ENCODE measurements around the gene MEGF6. TPM values are rescaled to one million over a fixed set of nuclear protein-coding genes. Genes with fewer than 3 reads are reported as not detected.

Gene MEGF6
- polyA plus RNA-seq, 1 donor (not counting 4 experiments of a cell fraction or from before 2014, with no cell fraction given) = 0.24 TPM

GRCh38 chr1:3440300-3440681 lies 171.0 kb downstream of the MEGF6 start:
- no peaks in the 10 kb centered on the region for H3K9me3 ChIP-seq (ENCODE audit: control insufficient read depth, low read depth, low read length)

More at GRCh38 chr1:3440300-3440681, 171.0 kb downstream of the MEGF6 start:
- Histone ChIP-seq H3K36me3 (ENCODE audit: control insufficient read depth in 2 of 2, extremely low read depth in 1 of 2, insufficient read depth in 2 of 2, low read length in 2 of 2) (no peaks in the 10 kb centered on the region), H3K4me2 (ENCODE audit: control insufficient read depth, extremely low read depth, insufficient read depth, low read depth, low read length) (no peak overlapping the region), H4K20me1 (ENCODE audit: control insufficient read depth, extremely low read depth, insufficient read depth, low read length) (no peaks in the 10 kb centered on the region), H3K79me2 (ENCODE audit: control insufficient read depth, insufficient read depth, low read length) (no peaks in the 10 kb centered on the region), H3K4me1 (ENCODE audit: control insufficient read depth, extremely low read depth, insufficient read depth, low read length) (no peaks in the 10 kb centered on the region), H3K27ac (ENCODE audit: control insufficient read depth, insufficient read depth, low read length) (no peak overlapping the region), H3K4me3 (ENCODE audit: control insufficient read depth in 2 of 3, extremely low read depth in 1 of 3, insufficient read depth in 2 of 3, low read depth in 1 of 3, low read length in 3 of 3) (no peak overlapping the region), H3K9ac (ENCODE audit: control insufficient read depth, extremely low read depth, insufficient read depth, low read length) (no peak overlapping the region), H3K9me1 (ENCODE audit: control insufficient read depth, extremely low read depth, insufficient read depth, low read length) (no peaks in the 10 kb centered on the region), H2AFZ (ENCODE audit: control insufficient read depth, low read length) (no peak overlapping the region), H3K27me3 (ENCODE audit: control insufficient read depth, extremely low read depth, insufficient read depth, low read length) (no peaks in the 10 kb centered on the region)
- dilution Hi-C loops (cut with MboI; ENCODE audit: extremely low pct_ligation_motif_present, low sequenced_read_pairs) = no loop called here
- FAIRE-seq (no peak), DNase-seq (ENCODE audit: low read depth, low spot score) (no peak)
- TF ChIP-seq EZH2 (IDR thresholded peaks at IDR 0.05; ENCODE audit: low read length) (no peak), CTCF (optimal IDR thresholded peaks at IDR 0.05 in 1 of 3, IDR thresholded peaks at IDR 0.05 in 1 of 3, conservative IDR thresholded peaks at IDR 0.05 in 1 of 3; ENCODE audit: extremely low read depth in 1 of 3, insufficient read depth in 2 of 3, low read length in 3 of 3) (no peak)

Small RNAs within 50 kb of the gene (small RNA-seq; reads per million reads assigned to genes)
- 0 reads per million in 3 experiments for gene MIR551A (ENCODE audit: insufficient read length in 3 of 3, low read depth in 3 of 3, low replicate concordance in 1 of 3)

Other genes with a start within 250 kb of the MEGF6 start
- 5.0 to 9.6 TPM (median 6.2 TPM) in 3 replicates for gene ARHGEF16, start 156.8 kb downstream of the MEGF6 start, polyA plus RNA-seq
- gene TPRG1L, start 13.5 kb upstream of the MEGF6 start, polyA plus RNA-seq = 57.4 to 83.0 TPM (median 68.1 TPM) in 3 replicates
- gene WRAP73, start 38.6 kb upstream of the MEGF6 start, polyA plus RNA-seq = 16.6 to 24.9 TPM (median 18.9 TPM) in 3 replicates
- 0.10 to 0.23 TPM (median 0.14 TPM) in 3 replicates for gene TP73, start 41.0 kb upstream of the MEGF6 start, polyA plus RNA-seq
- gene CCDC27, start 140.9 kb upstream of the MEGF6 start, polyA plus RNA-seq = not detected in 3 replicates
- 0.79 to 1.3 TPM (median 1.0 TPM) in 3 replicates for gene SMIM1, start 161.2 kb upstream of the MEGF6 start, polyA plus RNA-seq
- 20.5 to 40.1 TPM (median 33.1 TPM) in 3 replicates for gene LRRC47, start 185.0 kb upstream of the MEGF6 start, polyA plus RNA-seq
- gene CEP104, start 245.7 kb upstream of the MEGF6 start, polyA plus RNA-seq = 19.6 to 42.6 TPM (median 35.7 TPM) in 3 replicates
- gene DFFB, start 246.0 kb upstream of the MEGF6 start, polyA plus RNA-seq = 3.6 to 5.2 TPM (median 4.5 TPM) in 3 replicates